GM21576 (cell line): ENCODE measurements around the gene PAM.
"Not testable (repeated sequence)": the region's sequence is repeated elsewhere in the genome, so short reads cannot be mapped to it uniquely, and the experiment has no call there.

Experiments used
- ATAC-seq: cut with Tn5 transposase; IDR thresholded peaks from one replicate; pipeline ENCODE4 v1.9.1; 2021; ENCODE audit warnings: mild to moderate bottlenecking, moderate library complexity; ENCODE audit not compliant: unreplicated experiment

The PAM gene

DNA sequence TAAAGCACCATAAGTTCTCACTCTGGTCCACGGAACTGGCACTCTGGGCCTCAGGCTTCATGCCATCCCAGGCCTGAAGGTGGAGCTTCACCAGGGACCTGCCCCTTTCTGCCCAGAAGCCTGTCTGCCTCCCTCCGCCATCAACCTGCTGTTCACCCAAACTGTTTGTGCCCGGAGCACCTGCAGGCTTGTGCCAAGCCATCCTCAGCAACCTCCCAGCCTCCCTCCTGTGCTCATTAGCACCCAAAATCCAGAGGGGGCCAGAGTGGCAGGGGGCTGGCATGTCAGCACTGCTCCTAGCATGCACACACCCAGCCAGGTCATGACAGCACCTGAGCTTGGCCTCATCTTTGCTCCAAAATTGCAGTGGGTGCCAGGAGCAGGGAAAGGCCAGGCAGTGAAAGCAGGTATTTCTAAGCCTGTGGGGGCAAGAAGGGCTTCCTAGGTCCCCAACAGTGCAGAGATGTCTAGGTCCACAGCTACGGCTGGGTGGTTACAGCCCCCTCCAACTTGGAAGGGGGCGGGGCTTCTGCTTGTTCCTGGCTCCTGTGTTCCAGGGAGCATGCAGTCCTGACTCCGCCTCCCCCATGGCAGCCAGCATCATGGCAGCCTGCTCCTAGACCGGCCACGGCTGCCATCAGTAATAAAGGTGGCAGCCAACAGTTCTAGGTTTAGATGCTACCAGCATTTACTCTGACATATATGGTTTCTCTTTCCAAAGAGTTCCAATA lies 279.7 kb downstream of the PAM start:
- ATAC-seq = no peak

DNA sequence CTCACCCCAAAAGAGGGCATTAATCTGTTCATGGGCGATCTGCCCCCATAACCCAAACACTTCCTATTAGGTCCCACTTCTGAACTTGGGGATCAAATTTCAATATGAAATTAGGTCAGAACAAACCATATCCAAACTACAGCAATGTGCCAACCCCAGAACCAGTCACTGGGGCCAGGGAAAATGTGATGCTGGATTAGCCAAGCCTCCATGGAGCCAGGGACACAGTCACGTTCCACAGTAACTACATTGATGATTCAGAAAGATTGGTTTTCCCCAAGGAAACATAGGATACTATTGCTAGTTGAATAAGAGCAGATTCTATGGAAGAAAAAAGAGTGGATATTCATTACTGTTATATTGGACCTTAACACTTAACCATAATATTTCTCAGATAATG lies 280.6 kb downstream of the PAM start:
- ATAC-seq = no peak

DNA sequence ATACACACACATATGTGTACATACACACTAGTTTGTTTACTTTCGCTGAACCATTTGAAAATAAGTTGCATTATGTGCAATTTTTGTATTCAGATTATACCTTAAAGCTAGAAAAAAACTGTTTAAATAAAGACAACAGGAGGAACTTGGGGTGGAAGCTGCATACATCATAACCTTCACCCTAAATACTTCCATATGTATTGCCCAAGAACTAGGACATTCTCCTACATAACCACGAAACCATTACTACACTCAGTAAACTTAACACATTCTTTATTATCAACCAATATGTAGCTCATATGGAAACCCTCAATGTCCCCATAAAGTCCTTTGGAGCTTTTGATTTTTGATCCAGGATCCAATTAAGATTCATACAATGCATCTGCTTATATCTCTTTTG lies 281.5 kb downstream of the PAM start:
- ATAC-seq = no peak

DNA sequence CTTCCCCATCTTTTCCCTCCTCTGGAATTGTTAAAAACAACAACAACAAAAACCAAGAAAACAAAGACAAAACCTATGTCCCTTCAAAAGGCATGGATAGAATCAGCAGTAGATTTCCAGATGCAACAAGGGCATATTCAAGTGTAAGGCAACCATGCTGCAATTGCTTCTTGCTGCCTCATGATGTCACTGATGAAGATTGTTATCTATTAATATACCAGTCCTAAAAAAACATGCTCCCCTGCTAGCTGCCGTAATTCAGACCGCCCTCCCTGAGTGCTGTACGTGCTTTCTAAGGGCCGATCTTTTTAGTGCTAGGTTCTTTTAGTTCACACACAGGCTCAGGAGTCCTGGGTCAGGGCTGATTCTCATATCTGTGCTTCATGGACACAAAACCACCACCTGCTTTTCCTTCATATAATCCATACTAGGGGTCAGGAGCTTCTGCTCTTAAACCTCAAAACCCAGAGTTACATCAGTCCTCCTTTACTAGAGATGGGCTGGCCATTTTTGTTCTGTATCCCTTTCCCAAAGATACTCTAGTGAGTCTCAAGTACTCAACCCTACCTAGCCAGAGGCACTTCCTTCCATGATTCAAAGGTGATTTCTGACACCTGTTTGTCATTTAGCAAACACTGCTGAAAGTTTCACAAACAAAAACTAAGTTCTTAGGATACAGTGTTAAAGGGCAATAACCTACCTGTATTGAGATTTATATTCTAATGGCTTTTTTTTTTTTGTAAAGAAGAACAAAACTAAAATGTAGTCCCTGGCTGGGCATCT lies 282.8 kb downstream of the PAM start:
- no peak for ATAC-seq

DNA sequence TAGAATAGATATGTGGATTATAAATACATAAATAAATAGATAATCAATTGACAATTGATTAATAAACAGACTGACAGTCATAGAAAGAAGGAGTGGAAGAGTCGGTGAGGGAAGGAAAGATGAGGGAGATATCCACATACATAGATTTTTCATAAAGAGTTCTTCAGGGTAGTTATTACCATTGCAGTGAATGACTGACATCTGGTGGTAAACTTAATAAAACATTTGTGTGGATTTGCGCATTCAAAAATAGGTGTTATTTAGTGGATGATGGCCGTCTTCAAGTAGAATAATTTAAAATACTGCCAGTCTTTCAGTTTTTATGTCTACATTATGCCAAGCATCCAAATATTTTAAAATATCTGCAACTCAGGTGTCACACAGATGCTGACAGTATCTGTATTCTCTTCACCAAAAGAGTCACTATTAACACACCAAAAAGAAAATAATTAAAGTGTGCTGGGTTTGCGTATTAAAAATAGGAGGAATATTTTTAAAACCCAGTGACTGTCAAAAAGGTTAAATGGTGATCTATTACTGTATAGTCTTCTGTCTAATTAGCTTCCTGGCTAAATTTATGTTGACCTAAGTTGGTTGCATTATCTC lies 286.1 kb downstream of the PAM start:
- no peak for ATAC-seq

DNA sequence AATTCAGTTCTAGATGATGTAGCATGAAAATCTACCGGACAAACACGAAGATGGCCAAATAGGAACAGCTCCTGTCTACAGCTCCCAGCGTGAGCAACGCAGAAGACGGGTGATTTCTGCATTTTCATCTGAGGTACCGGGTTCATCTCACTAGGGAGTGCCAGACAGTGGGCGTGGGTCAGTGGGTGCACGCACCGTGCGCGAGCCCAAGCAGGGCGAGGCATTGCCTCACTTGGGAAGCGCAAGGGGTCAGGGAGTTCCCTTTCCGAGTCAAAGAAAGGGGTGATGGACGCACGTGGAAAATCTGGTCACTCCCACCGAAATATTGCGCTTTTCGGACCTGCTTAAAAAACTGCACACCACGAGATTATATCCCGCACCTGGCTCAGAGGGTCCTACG lies 291.6 kb downstream of the PAM start:
- not testable (repeated sequence) for ATAC-seq

DNA sequence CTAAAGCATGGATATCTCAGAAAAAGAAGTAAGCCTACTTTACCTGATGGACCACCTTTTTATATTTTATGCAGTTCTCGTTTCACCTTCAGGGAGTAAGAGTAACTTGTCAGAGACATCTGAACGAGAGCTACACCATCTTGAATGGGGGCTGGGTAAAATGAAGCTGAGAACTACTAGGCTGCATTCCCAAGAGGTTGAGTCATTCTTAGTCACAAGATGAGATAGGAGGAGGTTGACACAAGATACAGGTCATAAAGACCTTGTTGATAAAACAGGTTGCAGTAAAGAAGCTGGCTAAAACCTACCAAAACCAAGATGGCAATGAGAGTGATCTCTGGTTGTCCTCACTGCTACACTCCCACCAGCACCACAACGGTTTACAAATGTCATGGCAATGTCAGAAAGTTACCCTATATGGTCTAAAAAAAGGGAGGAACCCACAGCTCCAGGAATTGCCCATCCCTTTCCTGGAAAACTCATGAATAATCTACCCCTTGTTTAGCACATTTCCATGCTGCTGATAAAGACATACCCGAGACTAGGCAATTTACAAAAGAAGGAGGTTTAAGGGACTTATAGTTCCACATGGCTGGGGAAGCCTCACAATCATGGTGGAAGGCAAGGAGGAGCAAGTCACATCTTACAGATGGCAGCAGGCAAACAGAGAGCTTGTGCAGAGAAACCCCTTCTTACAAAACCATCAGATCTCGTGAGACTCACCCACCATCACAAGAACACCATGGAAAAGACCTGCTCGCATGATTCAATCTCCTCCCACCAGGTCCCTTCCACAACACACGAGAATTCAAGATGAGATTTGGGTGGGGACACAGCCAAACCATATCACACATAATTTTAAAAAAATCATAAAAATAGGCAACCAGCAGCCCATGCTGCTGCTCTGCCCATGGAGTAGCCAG lies 302.4 kb downstream of the PAM start:
- ATAC-seq = no peak

DNA sequence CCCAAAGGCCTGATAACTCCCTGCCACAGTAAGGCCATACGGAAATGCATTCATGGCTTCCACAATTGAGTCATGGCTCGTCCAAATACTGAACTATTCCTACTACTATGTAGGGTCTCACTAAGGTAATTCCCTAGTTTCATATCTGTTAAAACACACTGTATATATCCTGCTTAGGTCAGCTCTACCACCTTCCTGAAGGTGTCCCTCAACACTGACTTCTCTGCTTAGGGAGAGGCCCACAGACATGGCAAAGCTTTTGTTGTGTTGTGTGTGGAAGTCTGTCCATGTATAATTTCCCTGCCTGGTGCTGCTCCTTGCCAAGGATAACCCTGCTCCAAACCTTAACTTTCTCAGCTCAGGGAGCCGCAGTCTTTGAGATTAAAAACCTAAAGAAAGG lies 304.4 kb downstream of the PAM start:
- ATAC-seq = no peak

DNA sequence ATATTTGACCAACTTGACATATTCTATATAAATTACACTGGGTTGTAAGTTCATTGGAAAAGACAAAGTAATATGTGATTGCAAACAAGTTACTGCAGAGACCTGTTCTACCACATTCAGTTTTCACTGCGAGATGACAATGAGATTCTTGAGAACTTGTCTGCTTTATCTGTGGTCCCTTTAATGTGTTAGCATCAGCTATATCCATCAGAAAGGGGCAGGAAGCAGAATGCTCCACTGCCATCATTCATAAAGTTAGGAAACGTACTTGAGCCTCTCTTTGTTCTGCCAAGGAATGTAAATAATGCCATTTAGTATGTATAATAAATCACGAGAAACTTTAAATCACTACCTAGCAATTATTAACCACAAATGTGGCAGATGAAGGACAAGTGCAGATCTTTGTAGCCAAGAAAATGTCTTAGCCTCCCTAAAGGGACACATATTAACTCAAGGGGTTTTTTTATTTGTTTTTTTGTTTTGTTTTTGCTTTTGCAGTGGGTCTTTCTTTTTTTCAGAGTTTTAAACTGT lies 305.4 kb downstream of the PAM start:
- ATAC-seq = no peak

DNA sequence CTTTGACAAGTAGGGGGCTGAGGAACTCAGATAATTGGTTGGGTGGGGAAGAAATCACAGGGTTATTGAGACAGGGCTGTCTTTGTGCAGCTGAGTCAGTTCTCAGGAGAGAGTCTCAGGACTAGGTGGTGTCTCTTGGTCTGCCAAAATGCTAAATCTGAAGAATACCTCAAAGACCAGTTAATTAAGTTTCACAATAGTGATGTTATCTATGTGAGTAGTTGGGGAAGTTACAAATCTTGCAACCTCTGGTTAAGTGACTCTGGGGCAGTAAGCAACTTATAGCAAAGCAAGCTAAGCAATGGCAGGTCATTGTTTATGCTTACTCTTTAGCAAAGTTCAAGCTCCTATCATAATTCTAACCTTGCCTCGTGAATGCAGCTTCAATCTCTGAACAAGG lies 311.2 kb downstream of the PAM start:
- no peak for ATAC-seq

DNA sequence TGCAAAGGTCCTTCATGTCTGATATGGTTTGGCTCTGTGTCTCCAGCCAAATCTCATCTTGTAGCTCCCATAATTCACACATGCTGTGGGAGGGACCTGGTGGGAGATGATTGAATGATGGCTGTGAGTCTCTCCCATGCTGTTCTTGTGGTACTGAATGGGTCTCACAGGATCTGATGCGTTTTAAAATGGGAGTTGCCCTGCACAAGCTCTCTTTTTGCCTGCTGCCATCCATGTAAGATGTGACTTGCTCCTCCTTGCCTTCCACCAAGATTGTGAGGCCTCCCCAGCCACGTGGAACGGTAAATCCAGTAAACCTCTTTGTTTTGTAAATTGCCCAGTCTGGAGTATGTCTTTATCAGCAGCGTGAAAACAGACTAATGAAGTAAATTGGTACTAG lies 318.4 kb downstream of the PAM start:
- ATAC-seq = not testable (repeated sequence)

DNA sequence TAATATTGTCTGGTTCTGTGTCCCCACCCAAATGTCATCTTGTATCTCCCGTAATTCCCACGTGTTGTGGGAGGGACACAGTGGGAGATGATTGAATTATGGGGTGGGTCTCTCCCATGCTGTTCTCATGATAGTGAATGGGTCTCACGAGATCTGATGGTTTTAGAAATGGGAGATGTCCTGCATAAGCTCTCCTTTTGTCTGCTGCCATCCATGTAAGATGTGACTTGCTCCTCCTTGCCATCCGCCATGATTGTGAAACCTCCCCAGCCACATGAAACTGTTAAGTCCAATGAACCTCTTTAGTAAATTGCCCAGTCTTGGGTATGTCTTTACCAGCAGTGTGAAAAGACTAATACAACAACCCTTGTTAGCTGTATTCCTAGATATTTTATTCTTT lies 320.3 kb downstream of the PAM start:
- ATAC-seq = no peak
